ENCODE data around the gene MAD2L2.

The MAD2L2 gene

GRCh38 chr1:11639372-11639771 lies 41.6 kb downstream of the MAD2L2 start:
- H3K4me3 ChIP-seq (ENCODE audit: low read length): no peak overlapping the region
- H3K9me3 ChIP-seq (ENCODE audit: insufficient read depth, low read depth, low read length): no peaks in the 10 kb centered on the region
- no peak overlapping the region for H3K9ac ChIP-seq (ENCODE audit: low read depth, low read length)
- no peaks in the 10 kb centered on the region for H3K4me1 ChIP-seq (ENCODE audit: insufficient read depth, low read length)
- H3K36me3 ChIP-seq (ENCODE audit: insufficient read depth, low read depth, low read length): no peaks in the 10 kb centered on the region
- peaks cover 6% of the 10 kb centered on the region; the same call in 1 of the 2 replicates for H3K27me3 ChIP-seq (ENCODE audit: insufficient read depth, low read length)
- H3K27ac ChIP-seq (ENCODE audit: low read length): no peak overlapping the region

- H3K36me3 ChIP-seq (ENCODE audit: insufficient read depth, low read depth, low read length): no peaks in the 10 kb centered on the region
- no peak overlapping the region for H3K4me3 ChIP-seq (ENCODE audit: low read length)
- H3K4me1 ChIP-seq (ENCODE audit: insufficient read depth, low read length): no peaks in the 10 kb centered on the region
- no peak overlapping the region for H3K27ac ChIP-seq (ENCODE audit: low read length)
- peaks cover 6% of the 10 kb centered on the region; the same call in 1 of the 2 replicates for H3K27me3 ChIP-seq (ENCODE audit: insufficient read depth, low read length)
- H3K9ac ChIP-seq (ENCODE audit: low read depth, low read length): no peak overlapping the region
- H3K9me3 ChIP-seq (ENCODE audit: insufficient read depth, low read depth, low read length): no peaks in the 10 kb centered on the region
Observed at GRCh38 chr1:11638121-11638520, 42.8 kb downstream of the MAD2L2 start.

GRCh38 chr1:11634365-11635192 lies 46.4 kb downstream of the MAD2L2 start:
- Histone ChIP-seq H3K4me1 (ENCODE audit: insufficient read depth, low read length) (no peaks in the 10 kb centered on the region), H3K9ac (ENCODE audit: low read depth, low read length) (no peak overlapping the region), H3K27me3 (ENCODE audit: insufficient read depth, low read length) (peaks cover 6% of the 10 kb centered on the region; the same call in 1 of the 2 replicates), H3K9me3 (ENCODE audit: insufficient read depth, low read depth, low read length) (no peaks in the 10 kb centered on the region), H3K27ac (ENCODE audit: low read length) (no peak overlapping the region), H3K4me3 (ENCODE audit: low read length) (no peak overlapping the region), H3K36me3 (ENCODE audit: insufficient read depth, low read depth, low read length) (no peaks in the 10 kb centered on the region)

GRCh38 chr1:11629184-11630016 lies 51.5 kb downstream of the MAD2L2 start:
- H3K9ac ChIP-seq (ENCODE audit: low read depth, low read length): no peak overlapping the region
- H3K36me3 ChIP-seq (ENCODE audit: insufficient read depth, low read depth, low read length): no peaks in the 10 kb centered on the region
- no peaks in the 10 kb centered on the region for H3K27me3 ChIP-seq (ENCODE audit: insufficient read depth, low read length)
- no peaks in the 10 kb centered on the region for H3K9me3 ChIP-seq (ENCODE audit: insufficient read depth, low read depth, low read length)
- no peaks in the 10 kb centered on the region for H3K4me1 ChIP-seq (ENCODE audit: insufficient read depth, low read length)
- no peak overlapping the region for H3K4me3 ChIP-seq (ENCODE audit: low read length)
- H3K27ac ChIP-seq (ENCODE audit: low read length): no peak overlapping the region

DNA sequence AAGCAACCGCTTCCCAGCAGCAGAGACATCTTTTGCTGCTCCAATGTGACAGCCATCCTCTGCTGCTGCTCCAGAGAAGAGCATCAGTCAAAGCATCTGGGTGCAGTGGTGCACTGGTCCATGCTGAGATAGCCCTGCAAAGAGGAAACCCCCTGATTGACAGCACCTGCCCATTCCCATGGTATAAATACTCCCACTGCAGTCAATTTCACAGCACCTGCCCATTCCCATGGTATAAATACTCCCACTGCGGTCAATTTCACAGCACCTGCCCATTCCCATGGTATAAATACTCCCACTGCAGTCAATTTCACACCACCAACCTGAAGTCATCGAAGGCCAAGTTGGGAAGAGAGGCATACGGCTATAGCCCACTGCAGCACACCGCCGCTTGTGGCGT lies 52.2 kb downstream of the MAD2L2 start:
- Histone ChIP-seq H3K36me3 (ENCODE audit: insufficient read depth, low read depth, low read length) (no peaks in the 10 kb centered on the region), H3K9me3 (ENCODE audit: insufficient read depth, low read depth, low read length) (no peaks in the 10 kb centered on the region), H3K9ac (ENCODE audit: low read depth, low read length) (no peak overlapping the region), H3K4me3 (ENCODE audit: low read length) (no peak overlapping the region), H3K27me3 (ENCODE audit: insufficient read depth, low read length) (no peaks in the 10 kb centered on the region), H3K4me1 (ENCODE audit: insufficient read depth, low read length) (no peaks in the 10 kb centered on the region), H3K27ac (ENCODE audit: low read length) (no peak overlapping the region)

DNA sequence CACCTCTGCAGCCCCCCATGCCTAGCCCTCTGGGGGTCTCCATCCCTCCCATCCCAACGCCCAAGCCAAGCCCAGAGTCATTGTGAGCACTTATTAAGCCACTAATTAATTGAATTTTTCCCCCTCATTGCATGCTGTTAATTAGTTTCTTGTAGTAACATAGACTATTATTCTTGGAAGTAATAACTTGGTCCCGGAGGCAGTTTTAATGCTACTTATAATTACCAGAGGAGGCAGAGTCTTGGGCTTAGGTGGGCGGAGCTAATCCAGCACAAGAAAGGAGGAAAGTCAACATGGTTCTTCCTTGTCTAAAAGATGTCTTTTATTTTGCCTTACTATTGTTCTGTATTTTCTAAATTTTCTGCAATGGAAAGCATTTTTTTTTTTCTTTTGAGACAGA lies 54.4 kb downstream of the MAD2L2 start:
- no peaks in the 10 kb centered on the region for H3K27me3 ChIP-seq (ENCODE audit: insufficient read depth, low read length)
- H3K27ac ChIP-seq (ENCODE audit: low read length): no peak overlapping the region
- no peaks in the 10 kb centered on the region for H3K36me3 ChIP-seq (ENCODE audit: insufficient read depth, low read depth, low read length)
- no peaks in the 10 kb centered on the region for H3K9me3 ChIP-seq (ENCODE audit: insufficient read depth, low read depth, low read length)
- H3K4me1 ChIP-seq (ENCODE audit: insufficient read depth, low read length): no peaks in the 10 kb centered on the region
- no peak overlapping the region for H3K9ac ChIP-seq (ENCODE audit: low read depth, low read length)
- H3K4me3 ChIP-seq (ENCODE audit: low read length): no peak overlapping the region

Measured in iPS-20b (cell line).